Measurements from ENCODE around the gene SORBS2.
"Not testable (repeated sequence)": the region's sequence is repeated elsewhere in the genome, so short reads cannot be mapped to it uniquely, and the experiment has no call there.

The SORBS2 gene

GRCh38 chr4:185737489-185738037 lies 74.4 kb downstream of the SORBS2 start:
- no peak for DNase-seq (ENCODE audit: low read depth)

GRCh38 chr4:185736882-185737281 lies 75.1 kb downstream of the SORBS2 start:
- no peak for DNase-seq (ENCODE audit: low read depth)

GRCh38 chr4:185735866-185736400 lies 76.1 kb downstream of the SORBS2 start:
- DNase-seq (ENCODE audit: low read depth) = no peak

- no peak for DNase-seq (ENCODE audit: low read depth)
Observed at GRCh38 chr4:185734930-185735329, 77.1 kb downstream of the SORBS2 start.

GRCh38 chr4:185734214-185734613 lies 77.8 kb downstream of the SORBS2 start:
- DNase-seq (ENCODE audit: low read depth) = no peak

- DNase-seq (ENCODE audit: low read depth) = no peak
Observed at GRCh38 chr4:185730849-185731608, 81.0 kb downstream of the SORBS2 start.

GRCh38 chr4:185730387-185730786 lies 81.6 kb downstream of the SORBS2 start:
- no peak for DNase-seq (ENCODE audit: low read depth)

- no peak for DNase-seq (ENCODE audit: low read depth)
Observed at GRCh38 chr4:185729391-185729804, 82.6 kb downstream of the SORBS2 start.

- DNase-seq (ENCODE audit: low read depth) = no peak
Observed at GRCh38 chr4:185728893-185729292, 83.1 kb downstream of the SORBS2 start.

- DNase-seq (ENCODE audit: low read depth) = no peak
Observed at GRCh38 chr4:185726931-185727330, 85.1 kb downstream of the SORBS2 start.

- DNase-seq (ENCODE audit: low read depth) = no peak
Observed at GRCh38 chr4:185723631-185724260, 88.2 kb downstream of the SORBS2 start.

- no peak for DNase-seq (ENCODE audit: low read depth)
Observed at GRCh38 chr4:185722029-185722316, 90.0 kb downstream of the SORBS2 start.

GRCh38 chr4:185721190-185722028 lies 90.6 kb downstream of the SORBS2 start:
- DNase-seq (ENCODE audit: low read depth) = no peak

- no peak for DNase-seq (ENCODE audit: low read depth)
Observed at GRCh38 chr4:185719500-185719858, 92.5 kb downstream of the SORBS2 start.

- no peak for DNase-seq (ENCODE audit: low read depth)
Observed at GRCh38 chr4:185718578-185719499, 93.2 kb downstream of the SORBS2 start.

GRCh38 chr4:185717377-185717741 lies 94.6 kb downstream of the SORBS2 start:
- DNase-seq (ENCODE audit: low read depth) = no peak

GRCh38 chr4:185716577-185717376 lies 95.2 kb downstream of the SORBS2 start:
- no peak for DNase-seq (ENCODE audit: low read depth)

GRCh38 chr4:185716141-185716551 lies 95.8 kb downstream of the SORBS2 start:
- DNase-seq (ENCODE audit: low read depth) = no peak

- not testable (repeated sequence) for DNase-seq (ENCODE audit: low read depth)
Observed at GRCh38 chr4:185714524-185714923, 97.5 kb downstream of the SORBS2 start.

GRCh38 chr4:185713731-185714130 lies 98.3 kb downstream of the SORBS2 start:
- DNase-seq (ENCODE audit: low read depth) = no peak

GRCh38 chr4:185713272-185713671 lies 98.7 kb downstream of the SORBS2 start:
- DNase-seq (ENCODE audit: low read depth) = no peak

Data from T-helper 22 cell (primary cell).